Measurements from ENCODE around the gene GNG2. TPM values are rescaled to one million over a fixed set of nuclear protein-coding genes. Genes with fewer than 3 reads are reported as not detected.

The GNG2 gene
- total RNA-seq, 3 donors from 2014 or later, result 12.1 to 106 (median 15.1) TPM

GRCh38 chr14:51828017-51828797 lies 32.2 kb upstream of the GNG2 start:
- no peak for DNase-seq (ENCODE audit: low spot score in 2 of 2)
- Histone ChIP-seq H3K9me3 (peaks cover 0 to 4% of the 10 kb centered on the region in 2 donors), H3K4me1 (no peaks in the 10 kb centered on the region), H3K27ac (no peak overlapping the region), H3K36me3 (no peaks in the 10 kb centered on the region), H3K27me3 (no peaks in the 10 kb centered on the region), H3K4me3 (no peak overlapping the region)
- TF ChIP-seq POLR2AphosphoS5 (IDR thresholded peaks at IDR 0.05), result no peak
- TF ChIP-seq POLR2A (IDR thresholded peaks at IDR 0.05), result no peak
- no peak for TF ChIP-seq CTCF (IDR thresholded peaks at IDR 0.05)
- intact Hi-C loops (cut with DNase I; ENCODE audit: low total_unique reads), result loop anchor here (1.0 kb wide), 1 partner anchor 27 kb away; no protein-coding TSS in a partner anchor

GRCh38 chr14:51834240-51834639 lies 26.2 kb upstream of the GNG2 start:
- no peaks in the 10 kb centered on the region for H3K36me3 ChIP-seq
- intact Hi-C loops (cut with DNase I; ENCODE audit: low total_unique reads), result loop anchor here (5.0 kb wide), 1 partner anchor 1358 kb away; no protein-coding TSS in a partner anchor
- H3K4me3 ChIP-seq, result no peak overlapping the region
- H3K4me1 ChIP-seq, result no peaks in the 10 kb centered on the region
- H3K27me3 ChIP-seq, result no peaks in the 10 kb centered on the region
- H3K9me3 ChIP-seq, result peaks cover 0 to 4% of the 10 kb centered on the region in 2 donors
- no peak overlapping the region for H3K27ac ChIP-seq
- no peak for TF ChIP-seq POLR2A (IDR thresholded peaks at IDR 0.05)
- DNase-seq (ENCODE audit: low spot score in 2 of 2), result no peak

GRCh38 chr14:51836417-51836816 lies 24.0 kb upstream of the GNG2 start:
- no peaks in the 10 kb centered on the region for H3K27me3 ChIP-seq
- TF ChIP-seq CTCF (IDR thresholded peaks at IDR 0.05), result no peak
- no peak for TF ChIP-seq POLR2AphosphoS5 (IDR thresholded peaks at IDR 0.05)
- no peak for TF ChIP-seq POLR2A (IDR thresholded peaks at IDR 0.05)
- H3K27ac ChIP-seq, result no peak overlapping the region
- H3K9me3 ChIP-seq, result peaks cover 0 to 4% of the 10 kb centered on the region in 2 donors
- DNase-seq (ENCODE audit: low spot score in 2 of 2), result no peak
- H3K36me3 ChIP-seq, result no peaks in the 10 kb centered on the region
- no peaks in the 10 kb centered on the region for H3K4me1 ChIP-seq
- H3K4me3 ChIP-seq, result no peak overlapping the region
- intact Hi-C loops (cut with DNase I; ENCODE audit: low total_unique reads), result no loop called here

- H3K27ac ChIP-seq, result no peak overlapping the region
- no peak overlapping the region for H3K4me3 ChIP-seq
- intact Hi-C loops (cut with DNase I; ENCODE audit: low total_unique reads), result no loop called here
- TF ChIP-seq CTCF (IDR thresholded peaks at IDR 0.05) (no peak), POLR2A (IDR thresholded peaks at IDR 0.05) (no peak)
- no peaks in the 10 kb centered on the region for H3K9me3 ChIP-seq
- no peaks in the 10 kb centered on the region for H3K4me1 ChIP-seq
- H3K27me3 ChIP-seq, result no peaks in the 10 kb centered on the region
- DNase-seq (ENCODE audit: low spot score in 2 of 2), result no peak
- no peaks in the 10 kb centered on the region for H3K36me3 ChIP-seq
Measured at GRCh38 chr14:51844081-51844881, 16.1 kb upstream of the GNG2 start.

GRCh38 chr14:51845811-51846210 lies 14.6 kb upstream of the GNG2 start:
- Histone ChIP-seq H3K27me3 (no peaks in the 10 kb centered on the region), H3K27ac (no peak overlapping the region), H3K36me3 (no peaks in the 10 kb centered on the region), H3K9me3 (no peaks in the 10 kb centered on the region), H3K4me3 (no peak overlapping the region), H3K4me1 (no peaks in the 10 kb centered on the region)
- no peak for DNase-seq (ENCODE audit: low spot score in 2 of 2)
- TF ChIP-seq CTCF (IDR thresholded peaks at IDR 0.05), result no peak
- TF ChIP-seq POLR2AphosphoS5 (IDR thresholded peaks at IDR 0.05), result no peak
- no peak for TF ChIP-seq POLR2A (IDR thresholded peaks at IDR 0.05)
- intact Hi-C loops (cut with DNase I; ENCODE audit: low total_unique reads), result no loop called here
